ENCODE data around the gene ZNF275. TPM values are rescaled to one million over a fixed set of nuclear protein-coding genes. Genes with fewer than 3 reads are reported as not detected.

The ZNF275 gene
- total and polyA plus RNA-seq, 2 of the 4 experiments (the other 2 are of a cell fraction), result 6.6 to 9.7 TPM

DNA sequence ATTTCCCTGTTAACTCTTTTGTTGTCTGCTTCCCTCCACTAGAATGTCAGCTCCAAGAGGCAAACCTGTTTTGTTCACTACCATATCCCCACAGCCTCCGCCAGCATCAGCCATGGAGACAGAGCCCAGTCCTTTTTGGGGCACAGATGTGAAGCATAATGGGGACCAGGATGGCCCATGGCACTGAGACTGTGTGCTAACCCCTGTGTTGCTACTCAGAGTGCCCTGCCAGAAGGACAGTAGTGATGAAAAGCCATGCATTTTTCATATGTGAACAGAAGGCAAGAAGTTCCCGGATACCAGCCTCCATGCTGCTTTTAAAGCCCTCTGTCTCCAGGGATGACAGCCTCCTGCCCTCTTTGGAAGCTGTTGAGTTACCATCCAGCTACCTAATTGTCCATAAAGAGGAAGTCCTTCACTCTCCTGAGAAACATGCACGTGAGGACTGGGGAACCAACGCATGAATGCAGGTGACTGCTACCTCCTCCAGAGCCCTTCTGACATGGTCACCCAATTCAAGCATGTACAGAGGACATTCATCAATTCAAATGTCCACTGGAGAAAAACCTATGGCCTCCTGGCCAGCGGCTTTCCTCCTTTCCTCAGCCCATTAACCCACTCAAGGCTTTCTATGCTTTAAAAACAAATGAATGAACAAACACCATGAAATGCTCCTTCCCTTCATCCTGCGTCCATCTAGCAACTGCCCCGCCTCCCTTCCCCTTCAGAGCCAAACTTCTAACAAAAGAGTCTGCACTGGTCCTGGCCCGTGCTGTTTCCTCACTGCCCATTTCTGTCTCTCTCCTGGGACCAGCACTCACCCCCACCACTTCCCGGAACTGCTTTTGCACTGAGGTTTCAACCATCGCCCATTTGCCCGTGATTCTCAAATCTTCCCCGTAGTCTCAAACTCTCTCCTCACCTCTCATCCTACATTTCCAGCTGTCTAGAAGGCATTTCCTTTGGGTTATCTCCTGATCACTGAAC lies 30.4 kb upstream of the ZNF275 start (continued):
- TF ChIP-seq MXI1 (IDR thresholded peaks at IDR 0.05; ENCODE audit: borderline replicate concordance, low read depth, low read length), result no peak

DNA sequence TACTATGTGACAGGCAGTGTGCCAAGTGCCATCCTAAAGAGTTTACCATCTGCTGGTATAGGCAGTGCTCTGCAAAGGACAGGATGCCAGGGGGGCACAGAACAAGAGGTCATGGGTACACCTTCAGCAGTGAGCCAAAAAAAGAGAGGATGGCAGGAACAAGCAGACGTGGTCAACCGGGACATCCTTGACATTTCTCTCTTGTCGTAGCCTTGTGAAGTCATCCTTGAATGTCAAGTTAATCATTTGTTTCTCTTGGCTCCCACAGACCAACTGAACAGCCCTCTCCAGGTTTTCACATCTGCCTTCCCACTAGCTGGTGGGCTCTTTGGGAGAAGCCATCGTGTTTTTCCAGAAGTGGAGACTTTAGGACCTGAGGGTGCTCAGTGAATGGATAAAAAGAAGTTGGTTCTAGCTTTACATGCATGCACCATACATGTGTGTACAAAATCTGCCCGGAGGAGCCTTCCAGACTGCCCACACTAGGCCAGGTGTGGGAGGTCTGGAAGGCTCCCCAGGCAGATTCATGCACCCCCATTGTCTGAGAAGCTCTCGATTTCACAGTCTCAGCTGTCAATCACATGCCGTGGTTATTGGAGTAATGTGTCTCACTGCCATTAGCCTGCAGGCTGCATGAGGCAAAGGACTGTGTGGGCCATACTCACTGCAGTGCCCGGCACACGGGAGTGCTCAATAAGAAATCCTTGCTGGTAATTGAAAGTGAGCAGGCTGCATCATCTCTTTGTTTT lies 28.8 kb upstream of the ZNF275 start:
- Histone ChIP-seq H3K14ac (replicated peaks; ENCODE audit: low read depth, low read length) (no peak overlapping the region), H4K5ac (ENCODE audit: low read depth, low read length) (no peak overlapping the region), H3K4me2 (ENCODE audit: low read depth, low read length) (no peak overlapping the region), H2AFZ (replicated peaks; ENCODE audit: low read length, poor library complexity) (no peak overlapping the region), H2BK20ac (ENCODE audit: low read depth, low read length) (no peak overlapping the region), H3K27me3 (ENCODE audit: control insufficient read depth, insufficient read depth, low read length) (peaks cover 5% of the 10 kb centered on the region), H2AK9ac (replicated peaks; ENCODE audit: low read depth, low read length, poor library complexity) (no peak overlapping the region), H3K79me1 (ENCODE audit: low read depth in 1 of 2, low read length in 2 of 2) (no peaks in the 10 kb centered on the region), H4K91ac (ENCODE audit: insufficient read depth, low read depth, low read length) (no peak overlapping the region), H2BK15ac (ENCODE audit: low read depth, low read length) (no peak overlapping the region), H3K4ac (ENCODE audit: low read depth, low read length) (no peak overlapping the region), H4K20me1 (ENCODE audit: insufficient read depth, low read length) (no peaks in the 10 kb centered on the region), H3K56ac (ENCODE audit: extremely low read depth, insufficient read depth, low read length) (no peak overlapping the region), H3K9me3 (ENCODE audit: control insufficient read depth, insufficient read depth, low read length) (no peaks in the 10 kb centered on the region), H3K9me1 (ENCODE audit: insufficient read depth, low read length) (no peaks in the 10 kb centered on the region), H3K9ac (ENCODE audit: low read depth, low read length) (no peak overlapping the region), H3K27ac (ENCODE audit: insufficient read depth, low read length) (no peak overlapping the region), H3K18ac (ENCODE audit: low read depth, low read length) (no peak overlapping the region), H3K4me3 (ENCODE audit: insufficient read depth, low read depth, low read length) (no peak overlapping the region), H2AK5ac (ENCODE audit: low read depth, low read length) (no peak overlapping the region), H3K36me3 (ENCODE audit: control insufficient read depth, insufficient read depth, low read length) (no peaks in the 10 kb centered on the region), H3K4me1 (ENCODE audit: control insufficient read depth, insufficient read depth, low read length) (no peaks in the 10 kb centered on the region), H3K23ac (ENCODE audit: low read depth, low read length) (no peak overlapping the region), H4K8ac (ENCODE audit: low read depth in 2 of 2, low read length in 2 of 2) (no peak overlapping the region), H2BK120ac (ENCODE audit: low read depth, low read length) (no peak overlapping the region), H2BK5ac (ENCODE audit: low read depth, low read length, poor library complexity, severe bottlenecking) (no peak overlapping the region)
- dilution Hi-C loops (cut with HindIII; ENCODE audit: low sequenced_read_pairs, unreplicated experiment), result no loop called here
- 61% methylated on average over 3 of the region's 9 CpGs; no CpG with 5 or more reads in 1 of the 2 experiments for WGBS, 2 experiments (ENCODE audit: extremely low coverage in 2 of 2, insufficient read length in 1 of 2)
- intact Hi-C loops (cut with micrococcal nuclease), result no loop called here
- no TSS peak for BruUV-seq (replicated peaks)
- POLR2A ChIA-PET (ENCODE audit: unreplicated experiment), result no interaction called here
- in situ Hi-C loops (cut with MboI; ENCODE audit: low sequenced_read_pairs), result no loop called here
- no peak for DNase-seq
- ATAC-seq (ENCODE audit: low read depth), result no peak
- CTCF ChIA-PET, result no interaction called here
- TF ChIP-seq RFX5 (IDR thresholded peaks at IDR 0.05; ENCODE audit: low read depth, low read length) (no peak), POLR2A (IDR thresholded peaks at IDR 0.05; ENCODE audit: low read depth, low read length) (no peak), NFE2L2 (IDR thresholded peaks at IDR 0.05; ENCODE audit: low read depth, low read length) (no peak), CHD1 (IDR thresholded peaks at IDR 0.05; ENCODE audit: low read depth, low read length) (no peak), FOS (IDR thresholded peaks at IDR 0.05; ENCODE audit: low read depth, low read length) (no peak), SMC3 (IDR thresholded peaks at IDR 0.05; ENCODE audit: low read depth, low read length) (no peak)
- TF ChIP-seq, protein P1, sequence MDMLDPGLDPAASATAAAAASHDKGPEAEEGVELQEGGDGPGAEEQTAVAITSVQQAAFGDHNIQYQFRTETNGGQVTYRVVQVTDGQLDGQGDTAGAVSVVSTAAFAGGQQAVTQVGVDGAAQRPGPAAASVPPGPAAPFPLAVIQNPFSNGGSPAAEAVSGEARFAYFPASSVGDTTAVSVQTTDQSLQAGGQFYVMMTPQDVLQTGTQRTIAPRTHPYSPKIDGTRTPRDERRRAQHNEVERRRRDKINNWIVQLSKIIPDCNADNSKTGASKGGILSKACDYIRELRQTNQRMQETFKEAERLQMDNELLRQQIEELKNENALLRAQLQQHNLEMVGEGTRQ (IDR thresholded peaks at IDR 0.05; ENCODE audit: low read depth, low read length), result no peak
